Measurements from ENCODE around the gene SNX20.

SNX20 gene

DNA sequence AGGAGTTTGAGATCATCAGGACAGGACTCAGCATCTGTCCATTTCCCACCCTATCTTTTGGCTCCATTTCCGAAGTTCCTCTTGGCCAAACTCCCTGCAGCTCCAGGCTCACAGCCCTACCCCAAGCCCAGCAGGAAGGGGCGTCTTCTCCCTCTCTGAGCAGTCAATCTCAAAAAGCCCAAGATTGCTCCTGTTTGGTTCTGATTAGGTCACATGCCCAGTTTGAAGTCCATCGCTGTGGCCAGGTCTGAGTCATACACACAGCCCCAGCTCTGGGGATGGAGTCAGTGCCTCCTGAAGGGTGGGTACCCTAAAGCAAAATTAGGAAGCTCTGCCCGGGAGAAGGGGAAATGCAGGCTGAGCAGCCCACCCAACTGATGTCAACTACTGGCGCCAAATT is 23.9 kb downstream of the SNX20 start:
- peak; percentile 75 to 86 (median 76) for DNase-seq

DNA sequence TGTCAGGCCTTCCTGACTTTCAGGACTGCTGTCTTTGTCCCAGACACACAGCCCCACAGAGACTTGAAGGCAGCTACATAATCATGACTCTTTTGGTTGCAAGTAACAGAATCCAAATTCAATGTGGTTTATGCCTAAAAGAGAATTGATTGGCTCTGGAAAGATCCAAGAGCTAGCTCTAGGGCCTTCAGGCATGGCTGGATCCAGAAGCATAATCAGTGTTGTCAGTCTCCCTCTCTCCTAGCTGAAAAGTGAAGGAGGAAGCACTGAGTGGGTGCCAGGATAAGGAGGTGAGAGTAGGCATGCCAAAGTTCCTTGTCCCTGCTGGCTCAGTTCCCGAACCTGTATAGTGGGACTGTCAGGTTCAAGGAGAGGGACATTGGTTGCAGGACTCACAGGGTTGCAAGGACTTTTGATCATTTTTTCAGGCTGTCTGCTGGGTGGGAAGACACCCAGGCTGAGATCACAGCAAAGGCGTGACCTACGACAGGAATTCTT is 25.5 kb downstream of the SNX20 start:
- DNase-seq: no peak

GRCh38 chr16:50653633-50654519 is 27.2 kb downstream of the SNX20 start:
- no peak for DNase-seq

DNA sequence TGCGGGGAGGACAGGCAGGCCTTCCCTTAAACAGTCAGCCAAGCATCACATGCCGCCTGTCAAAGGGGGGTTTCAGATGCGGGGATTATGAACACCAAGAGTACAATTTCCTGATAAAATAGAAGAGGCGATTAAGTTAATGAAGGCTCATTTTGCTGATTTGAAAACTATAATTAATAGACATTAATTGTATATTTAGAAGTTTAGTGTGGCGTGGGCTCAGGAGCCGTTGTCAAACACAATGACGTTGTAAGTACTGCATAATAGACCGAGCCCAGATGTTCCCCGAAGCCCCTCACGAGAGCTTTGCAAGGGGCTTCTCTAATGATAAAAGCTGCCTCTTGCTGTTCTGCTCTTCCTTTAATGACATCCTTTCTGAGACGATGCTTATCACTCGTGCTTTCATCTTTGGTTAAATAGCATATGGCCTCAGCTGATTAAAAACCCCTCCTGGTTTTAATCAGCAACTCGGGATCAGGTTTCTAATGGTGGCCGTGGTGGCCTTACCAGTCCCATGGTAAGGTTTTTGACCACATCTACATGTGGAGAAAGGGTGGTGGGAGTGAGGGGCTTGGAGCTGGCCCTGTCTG is 28.2 kb downstream of the SNX20 start:
- no peak for DNase-seq

DNA sequence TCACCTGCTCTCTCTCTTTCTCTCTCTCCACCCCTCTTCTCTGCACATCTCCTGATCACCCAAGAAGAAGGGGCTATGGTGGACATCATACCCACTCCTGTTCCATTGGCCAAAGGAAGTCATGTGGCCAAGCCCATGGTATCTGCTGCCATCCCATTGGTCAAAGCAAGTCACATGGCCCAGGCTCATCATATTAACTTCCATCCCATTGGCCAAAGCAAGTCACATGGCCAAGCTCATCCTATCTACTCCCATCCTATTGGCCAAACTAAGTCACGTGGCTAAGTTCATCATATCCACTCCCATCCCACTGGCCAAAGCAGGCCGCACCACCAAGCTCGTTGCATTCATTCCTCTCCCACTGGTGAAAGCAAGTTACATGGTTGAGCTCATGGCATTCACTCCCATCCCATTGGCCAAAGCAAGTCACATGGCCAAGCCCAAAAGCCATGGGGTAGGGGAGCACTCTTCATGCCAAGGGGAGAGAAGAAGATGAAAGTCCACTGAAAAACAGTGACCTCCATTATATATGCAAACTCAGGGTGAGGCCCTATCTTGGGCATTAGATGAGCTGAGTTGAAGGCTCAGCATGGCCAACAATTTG is 29.2 kb downstream of the SNX20 start:
- no peak for DNase-seq

DNA sequence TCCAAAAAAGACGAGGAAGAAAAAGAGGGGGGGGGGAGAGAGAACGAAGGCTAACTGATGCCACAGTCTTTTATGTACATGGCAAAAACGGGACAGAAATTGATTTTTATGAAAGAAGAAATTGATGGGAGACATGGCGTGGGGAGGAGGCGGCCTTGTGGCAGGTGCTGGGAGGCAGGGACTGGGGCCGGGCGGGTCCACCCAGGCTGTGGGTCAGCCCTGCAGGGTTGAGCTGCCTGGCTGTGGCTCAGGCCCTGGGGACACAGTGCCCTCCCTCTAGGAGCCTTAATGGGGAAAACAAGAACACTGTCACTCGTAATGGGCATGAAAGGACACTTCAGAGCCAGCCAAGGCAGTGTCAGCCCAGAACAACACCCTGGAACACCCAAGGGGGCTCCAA is 34.8 kb downstream of the SNX20 start:
- no peak for DNase-seq

- DNase-seq: no peak
These were observed 35.4 kb downstream of the SNX20 start for GRCh38 chr16:50645563-50646220.

- DNase-seq: peak; percentile 61 to 69 (median 62)
These were observed 36.4 kb downstream of the SNX20 start for GRCh38 chr16:50644729-50645128.

DNA sequence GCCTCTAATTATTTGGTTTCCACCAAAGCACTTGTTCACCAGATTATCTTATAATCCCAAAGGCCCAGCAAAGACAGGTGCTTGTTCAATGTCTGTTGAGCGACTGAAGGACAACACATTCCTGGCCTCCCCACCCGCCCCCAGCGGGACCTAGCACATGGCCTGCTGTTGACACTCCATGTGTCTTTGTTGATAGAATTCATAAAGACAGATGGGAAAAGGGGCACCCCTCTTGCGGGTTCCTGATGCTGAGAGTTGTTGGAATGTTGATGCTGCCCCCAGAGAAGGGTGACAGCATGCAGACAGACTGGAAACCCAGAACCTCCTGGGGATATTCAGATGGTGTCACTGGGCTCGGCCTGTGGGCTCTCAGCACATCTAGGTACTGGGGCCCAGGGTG is 36.9 kb downstream of the SNX20 start:
- no peak for DNase-seq

DNA sequence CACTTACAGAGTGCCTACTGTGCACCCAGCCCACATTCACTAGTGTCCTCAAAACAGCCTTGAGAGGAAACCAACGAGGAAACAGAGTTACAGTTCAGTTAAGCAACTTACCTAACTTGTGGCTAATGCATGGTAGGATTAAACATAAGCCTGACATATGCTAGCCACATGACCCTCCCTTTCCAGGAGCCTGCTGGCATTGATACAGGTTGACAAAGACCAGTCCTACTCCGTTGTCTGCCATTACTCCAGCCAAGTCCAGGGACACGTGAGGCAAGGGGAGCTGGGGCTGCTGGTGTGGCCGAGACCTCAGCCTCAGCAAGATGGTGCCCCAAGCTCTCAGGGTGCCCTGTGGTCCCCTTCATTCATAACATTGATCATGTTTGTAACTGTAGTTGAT is 37.9 kb downstream of the SNX20 start:
- no peak for DNase-seq

GRCh38 chr16:50642349-50642748 is 38.8 kb downstream of the SNX20 start:
- DNase-seq: no peak

GRCh38 chr16:50641818-50642187 is 39.3 kb downstream of the SNX20 start:
- DNase-seq: no peak

DNA sequence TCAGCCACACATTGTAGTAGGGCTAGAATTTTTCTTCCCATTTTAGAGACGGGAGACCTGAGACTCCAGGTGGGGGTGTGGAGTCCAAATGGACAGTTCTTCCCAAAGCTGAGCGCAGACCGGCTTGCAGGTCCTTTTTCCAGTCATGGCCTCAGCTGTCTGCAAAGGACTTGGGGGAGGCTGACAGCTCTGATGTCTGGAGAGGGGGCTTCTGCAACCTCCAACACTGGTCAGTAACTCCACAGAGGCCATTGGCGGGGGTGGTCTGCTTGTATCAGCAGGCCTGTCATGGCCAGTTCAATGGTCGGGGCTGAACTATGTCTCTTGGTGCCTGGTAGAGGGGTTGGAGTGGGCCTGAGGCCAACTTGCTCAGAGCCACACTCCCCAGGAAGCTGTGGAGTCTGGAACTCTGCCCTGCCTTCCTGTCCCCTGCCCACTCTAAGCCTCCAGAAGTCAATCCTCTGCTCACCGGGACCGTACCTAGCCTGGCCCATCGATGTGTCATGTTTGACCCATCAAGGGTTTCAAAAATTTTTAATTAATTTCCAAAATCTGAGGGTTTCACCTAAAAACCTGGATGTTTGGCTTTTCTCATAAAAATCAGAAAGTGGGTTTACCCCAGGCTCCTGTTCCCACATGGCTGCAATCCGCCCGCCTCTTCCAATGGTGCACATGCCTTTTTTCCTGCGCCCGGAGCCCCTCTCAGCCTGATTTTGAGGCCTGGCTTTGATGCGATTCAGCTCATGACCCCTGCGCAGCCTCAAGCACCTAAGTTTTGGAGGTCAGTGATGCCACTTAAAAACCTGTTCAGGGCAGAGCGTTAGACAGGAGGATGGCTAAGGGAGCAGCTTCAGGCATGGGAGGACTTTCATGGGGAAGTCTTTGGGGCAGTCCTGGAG is 39.9 kb downstream of the SNX20 start:
- DNase-seq: no peak

- no peak for DNase-seq
These were observed 40.7 kb downstream of the SNX20 start for GRCh38 chr16:50640391-50640790.

DNA sequence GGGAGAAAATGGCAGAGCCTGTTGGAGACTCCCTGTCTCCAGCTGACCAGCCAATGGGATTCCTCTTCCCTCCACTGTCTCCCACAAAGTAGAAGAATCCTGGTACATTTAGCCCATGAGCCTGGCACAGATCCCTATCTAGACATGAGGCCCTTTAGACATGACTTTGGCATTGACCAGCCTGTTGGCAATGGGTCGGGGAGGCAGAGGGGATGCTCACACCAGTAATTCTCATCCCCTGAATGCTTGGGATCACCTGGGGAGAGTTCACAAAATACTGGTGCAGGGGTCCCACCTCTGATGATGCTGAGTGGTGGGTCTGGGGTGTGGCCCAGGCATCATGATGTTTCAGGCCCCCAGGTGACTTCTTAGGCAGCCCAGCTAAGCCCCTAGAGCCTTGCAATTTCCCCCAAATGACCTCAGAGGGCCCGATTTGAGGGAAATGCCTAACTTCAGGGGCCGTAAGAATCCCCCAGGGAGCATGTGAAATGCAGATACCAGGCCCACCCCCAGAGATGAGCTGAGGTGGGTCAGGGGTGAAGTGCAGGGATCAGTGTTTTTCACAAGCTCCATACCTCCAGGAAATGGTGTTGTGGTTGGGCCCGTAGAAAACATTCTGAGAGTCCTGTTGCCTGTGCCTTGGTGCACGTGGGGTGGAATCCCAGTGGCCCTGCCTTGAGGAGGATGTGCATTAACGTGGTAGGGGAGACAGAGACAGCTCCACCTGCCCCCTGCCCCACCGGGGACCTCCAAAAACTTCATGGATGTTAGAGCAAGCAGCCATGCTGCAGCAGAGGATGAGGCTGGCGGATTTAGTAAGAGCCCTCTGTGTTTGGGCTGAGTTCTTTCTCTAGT is 42.1 kb downstream of the SNX20 start:
- no peak for DNase-seq

DNA sequence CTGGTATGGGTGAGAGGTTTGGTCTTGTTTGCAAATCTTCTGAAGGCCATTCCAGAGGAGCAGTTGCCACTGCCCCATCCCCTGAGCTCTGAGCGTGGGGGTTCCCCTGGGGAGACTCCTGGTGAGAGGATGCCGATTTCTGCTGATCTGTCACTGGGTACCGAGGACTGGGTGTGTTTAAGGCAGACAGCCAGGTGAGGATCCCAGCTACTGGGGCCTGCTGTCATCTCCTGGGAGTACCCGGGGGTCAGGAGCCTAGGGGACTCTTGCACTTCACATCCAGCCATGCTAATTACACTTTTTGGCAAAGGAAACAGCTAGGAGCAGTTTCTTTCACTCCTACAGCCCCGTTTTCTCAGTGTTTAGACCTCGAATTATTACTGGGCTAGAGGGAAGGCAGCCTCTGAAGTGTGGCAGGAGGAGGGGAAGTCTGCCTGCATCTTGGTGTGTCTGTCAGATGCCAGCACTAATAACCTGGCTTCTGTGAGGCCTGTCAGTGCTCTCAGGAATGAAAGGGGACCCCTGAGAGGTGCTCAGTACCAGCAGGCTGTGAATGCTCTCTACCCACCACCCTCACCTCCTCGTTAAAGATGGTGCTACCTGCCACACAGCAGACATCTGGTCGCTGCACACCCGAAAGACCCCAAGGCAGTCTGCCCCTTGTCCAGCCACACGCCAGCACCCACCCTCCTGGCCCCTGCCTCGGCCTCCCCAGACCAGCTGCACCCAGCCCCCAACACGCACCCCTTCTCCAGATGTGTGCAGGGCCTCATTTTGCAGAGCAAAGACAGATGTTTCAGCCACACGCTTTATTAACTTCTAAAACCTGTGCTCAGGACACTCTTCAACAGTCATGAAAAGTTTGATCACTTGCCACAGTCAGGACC is 43.2 kb downstream of the SNX20 start:
- DNase-seq: no peak

DNA sequence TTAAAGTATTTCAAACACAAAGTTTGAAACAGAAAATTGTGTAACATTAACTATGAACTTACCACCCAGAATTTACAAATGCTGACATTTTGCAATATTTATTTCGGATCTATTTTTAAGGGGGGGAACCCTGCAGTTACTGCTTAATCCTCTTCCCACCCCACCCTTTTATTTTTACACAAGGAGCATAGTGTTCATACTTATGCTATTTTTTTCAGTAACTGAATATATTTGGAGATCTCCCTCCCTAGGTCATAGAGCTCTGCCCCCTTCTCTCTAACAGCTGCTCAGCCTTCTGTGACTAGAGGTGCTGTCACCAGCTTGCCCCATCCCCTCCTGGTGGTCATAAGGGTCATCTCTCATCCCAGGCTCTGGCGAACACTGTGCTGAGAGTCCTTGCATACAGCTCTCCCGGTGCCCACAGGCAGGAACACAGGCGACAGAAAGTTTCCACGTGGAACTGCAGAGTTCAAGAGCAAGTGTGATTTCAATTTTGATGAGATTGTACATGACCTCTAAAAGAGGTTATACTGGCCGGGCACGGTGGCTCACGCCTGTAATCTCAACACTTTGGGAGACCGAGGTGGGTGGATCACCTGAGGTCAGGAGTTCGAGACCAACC is 44.2 kb downstream of the SNX20 start:
- no peak for DNase-seq

GRCh38 chr16:50635505-50636392 is 45.4 kb downstream of the SNX20 start:
- no peak for DNase-seq

- DNase-seq: no peak
These were observed 46.2 kb downstream of the SNX20 start for GRCh38 chr16:50634947-50635346.
